Measurements from ENCODE around the gene LRRC27.
"Not testable (repeated sequence)": the region's sequence is repeated elsewhere in the genome, so short reads cannot be mapped to it uniquely, and the experiment has no call there.

Gene LRRC27

DNA sequence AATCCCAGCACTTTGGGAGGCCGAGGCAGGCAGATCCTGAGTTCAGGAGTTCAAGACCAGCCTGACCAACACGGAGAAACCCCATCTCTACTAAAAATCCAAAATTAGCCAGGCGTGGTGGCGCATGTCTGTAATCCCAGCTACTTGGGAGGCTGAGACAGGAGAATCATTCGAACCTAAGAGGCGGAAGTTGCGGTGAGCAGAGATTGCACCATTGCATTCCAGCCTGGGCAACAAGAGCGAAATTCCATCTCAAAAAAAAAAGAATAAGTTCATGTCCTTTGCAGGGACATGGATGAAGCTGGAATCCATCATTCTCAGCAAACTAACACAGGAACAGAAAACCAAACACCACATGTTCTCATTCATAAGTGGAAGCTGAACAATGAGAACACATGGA lies 17.1 kb upstream of the LRRC27 start:
- DNase-seq (ENCODE audit: low read depth, low spot score): not testable (repeated sequence)

DNA sequence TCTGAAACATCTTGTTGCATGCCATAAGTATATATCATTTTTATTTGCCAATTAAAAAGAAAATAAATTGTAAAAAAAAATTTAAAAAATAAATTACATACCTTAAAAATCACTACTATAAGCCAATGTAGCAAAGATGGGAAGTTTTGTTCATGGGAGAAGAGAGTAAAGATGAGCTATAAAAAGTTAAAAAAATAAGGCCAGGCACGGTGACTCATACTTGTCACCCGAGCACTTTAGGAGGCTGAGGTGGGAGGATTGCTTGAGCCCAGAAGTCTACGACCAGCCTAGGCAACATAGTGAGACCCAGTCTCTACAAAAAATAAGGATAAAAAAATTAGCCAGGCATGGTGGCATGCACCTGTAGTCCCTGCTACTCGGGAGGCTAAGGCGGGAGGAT lies 15.9 kb upstream of the LRRC27 start:
- no peak for DNase-seq (ENCODE audit: low read depth, low spot score)

DNA sequence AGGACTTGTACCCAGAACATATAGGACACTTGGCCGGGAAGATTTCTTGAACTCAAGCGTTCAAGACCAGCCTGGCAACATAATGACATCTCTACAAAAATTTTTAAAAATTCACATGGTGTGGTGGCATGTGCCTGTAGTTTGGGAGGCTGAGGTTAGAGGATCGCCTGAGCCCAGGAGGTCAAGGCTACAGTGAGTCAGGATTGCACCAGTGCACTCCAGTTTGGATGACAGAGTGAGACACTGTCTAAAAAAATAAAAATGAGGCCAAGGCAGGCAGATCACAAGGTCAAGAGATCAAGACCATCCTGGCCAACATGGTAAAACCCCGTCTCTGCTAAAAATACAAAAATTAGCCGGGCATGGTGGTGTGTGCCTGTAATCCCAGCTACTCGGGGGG lies 14.5 kb upstream of the LRRC27 start:
- not testable (repeated sequence) for DNase-seq (ENCODE audit: low read depth, low spot score)

DNA sequence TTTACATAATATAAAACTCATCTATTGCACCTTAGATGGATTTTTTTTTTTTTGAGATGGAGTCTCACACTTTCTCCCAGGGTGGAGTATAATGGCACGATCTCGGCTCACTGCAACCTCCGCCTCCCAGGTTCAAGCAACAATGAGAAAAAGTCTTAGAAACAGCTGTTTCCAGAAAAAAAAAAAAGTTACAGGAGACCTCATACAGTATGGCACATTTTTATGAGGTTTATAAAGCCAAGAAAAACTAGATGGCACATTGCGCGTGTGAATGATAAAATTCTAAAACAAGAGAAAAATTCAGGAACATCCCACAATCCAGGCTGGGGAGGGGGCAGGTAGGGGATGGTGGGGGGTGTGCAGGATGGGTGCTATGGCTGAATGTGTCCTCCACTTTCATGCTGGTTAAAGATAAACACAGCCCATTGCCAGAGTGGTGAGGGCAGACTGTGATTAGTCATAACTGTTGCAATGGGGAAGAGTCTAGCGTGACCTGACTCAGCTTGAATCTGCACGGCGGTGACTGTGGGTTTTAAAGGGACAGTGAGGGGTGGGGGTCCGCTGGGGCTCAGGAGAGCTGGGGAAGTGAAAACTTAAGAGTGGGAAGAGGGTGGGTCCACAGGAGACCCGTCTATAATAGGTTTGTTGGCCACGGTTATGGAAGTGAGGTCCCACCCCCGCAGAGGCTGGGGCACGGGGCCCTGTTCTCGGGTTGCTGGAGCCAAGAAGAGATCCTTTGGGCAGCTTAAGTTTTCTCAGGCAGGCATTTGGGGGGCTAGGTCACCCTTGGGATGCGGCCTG lies 11.9 kb upstream of the LRRC27 start:
- no peak for DNase-seq (ENCODE audit: low read depth, low spot score)

DNA sequence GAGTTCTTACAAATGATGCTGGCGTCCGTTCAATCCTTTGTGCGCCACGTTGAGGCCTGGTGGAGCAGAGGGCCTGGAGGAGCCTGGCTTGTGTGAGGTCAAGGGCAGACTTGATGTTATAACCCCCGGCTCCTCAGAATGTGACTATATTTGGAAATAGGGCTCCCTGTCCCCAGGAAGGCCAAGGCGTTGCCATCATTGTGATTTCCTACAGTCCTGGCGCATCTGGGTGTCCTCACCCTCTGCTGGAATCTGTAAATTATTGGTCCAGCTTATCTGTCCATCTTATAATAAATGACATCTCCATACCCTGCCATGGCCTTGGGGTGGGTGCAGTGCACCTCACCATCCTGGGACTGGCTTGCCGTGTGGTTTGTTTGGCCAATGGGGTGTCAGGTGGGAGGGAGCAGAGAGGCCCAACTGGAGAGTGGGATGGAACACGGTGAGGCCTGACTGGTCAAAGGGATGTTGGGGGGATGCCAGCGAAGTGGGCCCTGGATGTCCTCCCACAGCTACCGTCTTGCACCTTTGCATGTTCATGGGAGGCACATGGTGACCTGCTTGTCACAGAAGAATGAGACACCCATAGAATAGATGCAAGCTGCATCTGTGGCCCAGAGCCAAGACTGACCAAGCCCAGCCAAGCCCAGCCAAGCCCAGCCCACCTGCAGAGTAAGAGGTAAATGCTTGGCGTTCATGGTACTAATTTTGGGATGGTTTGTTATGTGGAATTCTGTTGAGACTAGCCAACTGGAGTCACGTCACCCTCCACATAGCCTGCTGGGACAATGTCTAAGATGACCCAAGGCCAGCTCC lies 11.1 kb upstream of the LRRC27 start:
- DNase-seq (ENCODE audit: low read depth, low spot score): no peak

DNA sequence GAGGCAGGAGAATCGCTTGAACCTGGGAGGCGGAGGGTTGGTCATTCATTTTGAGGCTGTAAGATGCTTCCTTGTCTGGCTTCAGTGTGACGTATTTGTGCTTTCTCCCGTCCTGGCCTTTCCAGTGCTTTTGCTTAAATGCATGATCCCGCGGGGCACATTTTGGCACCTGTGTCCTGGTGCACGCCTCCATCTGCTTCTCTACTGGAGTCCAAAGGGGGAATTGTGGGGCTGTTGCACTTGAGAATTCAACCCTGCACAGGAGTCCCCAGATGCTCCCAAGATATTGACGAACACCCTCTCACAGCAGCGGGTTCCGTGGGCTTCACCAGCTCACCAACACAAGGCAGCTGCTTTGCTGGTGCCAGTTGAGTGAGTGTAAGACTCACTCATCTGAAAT lies 10.3 kb upstream of the LRRC27 start:
- DNase-seq (ENCODE audit: low read depth, low spot score): no peak

DNA sequence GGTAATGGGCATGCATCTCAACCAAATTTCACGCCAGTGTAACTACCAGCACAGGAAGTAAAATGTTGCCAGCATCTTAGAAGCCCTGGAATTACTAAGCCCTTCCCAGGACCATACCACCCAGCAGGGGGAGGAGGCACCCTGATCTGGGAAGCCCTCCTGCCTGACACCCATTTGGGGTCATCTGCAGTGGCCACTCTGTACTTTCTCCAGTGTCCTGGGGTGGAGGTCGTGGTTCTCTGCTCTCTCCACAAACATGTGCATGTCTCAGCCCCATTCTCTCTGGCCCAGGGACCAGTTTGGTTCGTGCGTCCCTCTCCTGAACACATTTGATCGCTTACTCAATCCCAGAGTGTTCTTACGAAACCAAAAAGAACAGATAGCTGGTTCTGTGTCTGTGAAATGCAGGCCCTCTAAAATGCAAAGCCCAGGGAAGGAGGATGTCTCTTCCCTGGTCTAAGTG lies 9.4 kb upstream of the LRRC27 start:
- DNase-seq (ENCODE audit: low read depth, low spot score): no peak

DNA sequence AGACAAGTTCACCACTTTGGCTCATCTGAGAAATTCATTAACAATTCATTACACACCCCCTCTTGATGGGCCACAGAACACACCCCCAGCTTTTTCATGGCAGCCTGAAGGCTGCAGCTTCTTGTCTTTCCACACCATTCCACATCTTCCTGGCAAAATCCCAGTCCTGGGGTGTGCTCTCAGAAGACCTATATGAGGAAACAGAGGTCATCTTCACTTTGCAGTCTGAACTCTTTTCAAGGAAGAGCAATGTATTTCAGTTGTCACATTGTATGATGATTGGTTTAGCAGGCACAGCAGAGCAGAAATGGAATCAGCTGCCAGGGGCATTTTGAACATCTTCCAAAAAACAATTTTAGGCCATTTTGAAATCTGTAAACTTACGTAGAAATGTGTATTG lies 7.8 kb upstream of the LRRC27 start:
- DNase-seq (ENCODE audit: low read depth, low spot score): no peak

DNA sequence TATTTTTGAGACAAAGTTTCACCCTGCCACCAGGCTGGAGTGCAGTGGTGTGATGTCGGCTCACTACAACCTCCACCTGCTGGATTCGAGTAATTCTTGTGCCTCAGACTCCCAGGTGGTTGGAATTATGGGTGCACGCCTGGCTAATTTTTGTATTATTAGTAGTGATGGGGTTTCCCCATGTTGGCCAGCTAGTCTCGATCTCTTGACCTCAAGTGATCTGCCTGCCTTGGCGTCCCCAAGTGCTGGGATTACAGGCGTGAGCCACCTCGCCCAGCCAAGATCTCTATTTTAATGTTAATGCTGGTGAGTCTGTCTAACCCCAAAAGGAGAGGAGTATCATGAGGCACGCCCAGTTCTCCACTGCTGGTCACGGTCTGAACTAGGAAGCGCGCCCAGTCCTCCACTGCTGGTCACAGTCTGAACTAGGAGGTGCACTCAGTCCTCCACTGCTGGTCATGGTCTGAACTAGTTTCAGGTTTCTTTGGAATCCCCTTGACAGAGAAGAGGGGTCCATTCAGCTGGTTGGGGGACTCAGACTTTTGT lies 5.6 kb upstream of the LRRC27 start:
- DNase-seq (ENCODE audit: low read depth, low spot score): no peak

DNA sequence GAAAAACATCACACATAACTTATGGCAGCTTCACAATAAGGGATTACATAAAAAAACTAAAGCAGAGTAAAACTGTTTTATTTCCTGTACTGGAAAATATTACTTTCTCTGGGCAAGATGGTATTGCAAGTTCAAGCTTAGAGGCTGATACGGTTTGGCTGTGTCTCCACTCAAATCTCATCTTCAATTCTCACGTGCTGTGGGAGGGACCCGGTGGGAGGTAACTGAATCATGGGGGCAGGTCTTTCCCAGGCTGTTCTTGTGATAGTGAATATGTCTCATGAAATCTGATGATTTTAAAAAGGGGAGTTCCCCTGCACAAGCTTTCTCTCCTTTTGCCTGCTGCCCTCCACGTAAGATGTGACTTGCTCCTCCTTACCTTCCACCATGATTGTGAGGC lies 5.1 kb upstream of the LRRC27 start:
- DNase-seq (ENCODE audit: low read depth, low spot score): no peak

DNA sequence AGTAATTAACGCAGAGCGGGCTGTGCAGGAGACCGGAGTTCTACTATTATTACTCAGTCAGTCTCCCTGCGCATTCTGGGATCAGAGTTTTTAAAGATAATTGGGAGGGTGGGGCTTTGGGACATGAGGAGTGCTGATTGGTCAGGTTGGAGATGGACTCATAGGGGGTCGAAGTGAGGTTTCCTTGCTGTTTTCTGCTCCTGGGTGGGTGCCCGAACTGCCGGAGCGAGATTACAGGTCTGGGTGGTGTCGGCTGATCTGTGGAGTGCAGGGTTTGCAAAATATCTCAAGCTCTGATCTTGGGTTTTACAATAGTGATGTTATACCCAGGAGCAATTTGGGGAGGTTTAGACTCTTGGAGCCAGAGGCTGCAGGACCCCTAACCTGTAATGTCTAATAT lies 3.9 kb upstream of the LRRC27 start:
- DNase-seq (ENCODE audit: low read depth, low spot score): no peak

DNA sequence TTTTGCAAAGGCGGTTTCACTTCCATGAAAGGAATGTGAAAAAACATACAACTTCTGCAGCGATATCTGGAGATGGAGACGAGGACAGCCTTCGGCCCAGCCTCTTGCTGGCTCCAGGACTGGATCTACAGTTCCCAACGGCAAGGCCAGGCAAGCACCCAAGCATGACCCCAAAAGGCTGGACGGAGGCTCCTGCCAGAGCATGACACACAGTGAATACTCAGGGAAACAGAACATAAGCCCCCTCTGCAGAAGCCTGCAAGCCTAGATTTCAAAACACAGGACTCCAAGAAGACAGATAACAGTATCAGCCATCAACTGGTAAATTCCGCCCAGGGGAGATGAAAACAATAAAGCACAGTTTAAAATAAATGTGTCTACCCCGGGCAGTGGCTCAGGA lies 3.3 kb upstream of the LRRC27 start:
- DNase-seq (ENCODE audit: low read depth, low spot score): no peak

DNA sequence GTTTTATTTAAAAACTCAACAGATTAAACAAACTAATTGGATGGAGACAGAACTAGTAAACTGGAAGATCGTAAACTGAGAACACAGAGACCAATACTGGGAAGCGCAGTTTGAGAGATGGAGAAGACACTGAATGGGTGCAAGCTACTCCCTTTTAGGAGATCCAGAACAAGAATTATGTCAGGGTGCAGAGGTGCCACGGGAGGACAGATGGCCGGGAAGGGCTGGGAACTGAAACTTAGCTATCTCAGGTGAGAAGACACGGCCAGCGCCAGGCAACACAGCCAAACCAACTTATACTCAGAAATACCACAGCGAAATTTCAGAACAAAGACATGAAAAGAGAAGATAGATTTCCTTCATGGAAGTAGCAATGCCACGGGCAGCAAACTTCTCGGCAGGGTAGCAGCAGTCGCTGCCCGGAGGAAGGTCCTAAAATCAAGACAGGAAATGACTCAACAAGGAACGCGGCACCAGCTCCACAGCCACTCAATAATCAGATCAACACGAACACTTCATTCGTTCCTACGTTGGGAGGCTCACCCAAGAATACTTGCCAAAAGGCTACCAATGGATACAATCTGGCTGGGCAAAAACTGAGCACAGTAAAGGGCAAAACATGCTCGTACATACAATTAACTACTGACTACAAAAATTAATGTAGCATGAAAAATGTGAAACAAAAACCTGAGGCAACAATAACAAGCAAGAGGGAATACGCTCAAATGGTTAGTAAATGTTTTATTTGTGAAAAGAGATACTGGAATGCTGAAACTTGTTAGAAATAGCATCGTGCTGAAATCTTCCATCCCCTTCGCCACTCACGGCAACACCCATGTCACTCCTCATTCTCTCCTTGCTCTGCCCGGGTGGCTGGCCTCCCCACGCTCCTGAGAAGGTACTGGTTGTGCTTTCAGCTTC lies 2.2 kb upstream of the LRRC27 start:
- no peak for DNase-seq (ENCODE audit: low read depth, low spot score)

DNA sequence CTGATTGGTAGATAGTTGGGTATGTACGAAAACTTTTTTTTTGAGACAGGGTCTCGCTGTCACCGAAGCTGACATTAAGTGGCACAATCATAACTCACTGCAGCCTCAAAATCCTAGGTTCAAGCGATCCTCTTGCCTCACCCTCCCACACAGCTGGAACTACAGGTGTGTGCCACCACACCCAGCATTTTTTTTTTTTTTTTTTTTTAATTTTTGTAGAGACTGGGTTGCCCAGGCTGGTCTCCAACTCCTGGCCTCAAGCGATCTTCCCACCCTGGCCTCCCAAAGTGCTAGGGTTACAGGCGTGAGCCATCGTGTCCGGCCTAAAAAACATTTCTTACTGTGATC lies 1.5 kb upstream of the LRRC27 start:
- no peak for DNase-seq (ENCODE audit: low read depth, low spot score)

DNA sequence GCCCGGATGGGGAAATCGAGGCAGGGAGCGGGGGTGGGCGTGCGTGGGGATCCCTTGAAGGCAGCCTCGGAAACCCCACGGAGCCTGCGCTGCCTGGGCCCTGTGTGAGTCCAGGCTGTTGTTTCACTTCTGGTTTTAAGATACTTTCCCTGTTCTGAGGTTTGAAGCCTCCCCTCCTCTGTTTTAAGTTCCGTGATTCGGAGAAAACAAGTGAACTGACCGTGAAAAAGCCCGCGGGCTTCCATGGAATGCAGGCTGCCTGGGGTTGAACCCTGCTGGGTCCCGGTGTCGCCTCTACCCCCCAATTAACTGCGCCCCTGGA lies 401 bp downstream of the LRRC27 start:
- DNase-seq (ENCODE audit: low read depth, low spot score): no peak

DNA sequence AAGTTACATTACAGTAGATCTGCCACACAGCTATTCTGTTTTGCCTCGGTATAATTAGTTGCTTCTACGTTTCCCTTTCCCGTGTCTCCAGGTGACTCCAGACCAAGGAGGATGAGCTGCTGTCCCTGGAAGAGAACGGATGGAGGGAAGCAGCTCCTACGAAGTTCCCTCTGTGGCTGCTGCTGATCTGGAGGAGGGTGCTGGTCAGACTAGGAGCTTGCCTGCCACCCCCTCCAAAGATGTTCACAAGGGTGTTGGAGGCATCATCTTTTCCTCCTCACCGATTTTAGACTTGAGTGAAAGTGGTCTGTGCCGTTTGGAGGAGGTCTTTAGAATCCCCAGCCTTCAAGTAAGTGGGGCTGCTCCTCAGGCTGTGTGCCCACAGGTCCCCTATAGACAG lies 1.4 kb downstream of the LRRC27 start:
- no peak for DNase-seq (ENCODE audit: low read depth, low spot score)

DNA sequence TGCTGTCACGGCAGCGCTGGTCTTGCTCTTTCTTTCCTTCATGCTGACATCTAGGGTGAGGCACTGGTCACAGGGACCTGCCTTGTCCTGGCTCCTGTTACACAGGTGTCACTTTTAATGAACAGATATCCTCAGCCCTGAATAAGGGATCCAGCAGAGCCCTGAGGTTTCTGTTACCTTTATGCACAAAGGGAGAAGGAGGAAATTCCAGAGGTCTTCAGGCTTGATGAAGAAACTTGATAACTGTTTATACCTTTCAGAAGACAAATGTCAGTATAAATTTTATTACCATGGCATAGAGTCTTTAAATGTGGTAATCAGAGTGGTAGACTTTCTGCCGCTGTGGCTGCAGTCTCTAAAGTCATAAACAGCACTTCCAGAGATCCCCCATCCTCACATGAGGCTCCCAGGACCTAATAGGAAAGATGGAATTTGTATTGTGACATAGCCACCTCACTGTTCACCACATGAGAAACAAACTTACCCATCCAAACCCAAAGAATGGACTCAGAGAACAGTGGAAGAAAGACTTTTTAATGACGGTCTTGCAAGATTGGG lies 2.7 kb downstream of the LRRC27 start:
- no peak for DNase-seq (ENCODE audit: low read depth, low spot score)

DNA sequence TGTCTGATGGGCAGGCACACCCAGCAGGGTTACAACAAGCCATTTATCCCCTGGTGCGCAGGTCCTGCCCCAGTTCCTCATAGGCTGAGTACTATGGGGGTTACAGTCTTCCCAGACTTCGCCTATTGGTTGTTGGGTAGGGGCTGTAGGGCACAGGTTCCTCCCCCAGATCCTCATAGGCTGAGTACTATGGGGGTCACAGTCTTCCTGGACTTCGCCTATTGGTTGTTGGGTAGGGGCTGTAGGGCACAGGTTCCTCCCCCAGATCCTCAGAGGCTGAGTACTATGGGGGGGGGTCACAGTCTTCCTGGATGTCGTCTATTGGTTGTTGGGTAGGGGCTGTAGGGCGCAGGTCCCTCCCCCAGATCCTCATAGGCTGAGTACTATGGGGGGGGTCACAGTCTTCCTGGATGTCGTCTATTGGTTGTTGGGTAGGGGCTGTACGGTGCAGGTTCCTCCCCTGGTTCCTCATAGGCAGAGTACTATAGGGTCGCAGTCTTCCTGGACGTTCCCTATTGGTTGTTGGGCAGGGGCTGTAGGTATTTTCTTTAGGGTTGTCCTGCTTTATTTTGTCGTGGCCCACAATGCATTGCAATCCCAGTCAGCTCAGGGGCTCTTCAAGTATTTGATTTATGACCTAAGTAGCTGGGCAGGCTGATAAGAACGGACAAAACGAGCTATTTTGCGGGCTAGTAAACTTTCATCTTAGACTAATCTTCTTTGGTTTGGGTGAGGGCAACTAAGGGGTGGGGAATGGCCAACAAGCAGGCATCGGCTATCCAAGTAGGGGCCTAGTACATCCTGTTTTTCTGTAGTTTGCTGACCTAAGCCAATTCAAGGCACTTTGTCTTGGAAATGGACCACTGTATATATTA lies 3.4 kb downstream of the LRRC27 start:
- peak; percentile 52 for DNase-seq (ENCODE audit: low read depth, low spot score)

DNA sequence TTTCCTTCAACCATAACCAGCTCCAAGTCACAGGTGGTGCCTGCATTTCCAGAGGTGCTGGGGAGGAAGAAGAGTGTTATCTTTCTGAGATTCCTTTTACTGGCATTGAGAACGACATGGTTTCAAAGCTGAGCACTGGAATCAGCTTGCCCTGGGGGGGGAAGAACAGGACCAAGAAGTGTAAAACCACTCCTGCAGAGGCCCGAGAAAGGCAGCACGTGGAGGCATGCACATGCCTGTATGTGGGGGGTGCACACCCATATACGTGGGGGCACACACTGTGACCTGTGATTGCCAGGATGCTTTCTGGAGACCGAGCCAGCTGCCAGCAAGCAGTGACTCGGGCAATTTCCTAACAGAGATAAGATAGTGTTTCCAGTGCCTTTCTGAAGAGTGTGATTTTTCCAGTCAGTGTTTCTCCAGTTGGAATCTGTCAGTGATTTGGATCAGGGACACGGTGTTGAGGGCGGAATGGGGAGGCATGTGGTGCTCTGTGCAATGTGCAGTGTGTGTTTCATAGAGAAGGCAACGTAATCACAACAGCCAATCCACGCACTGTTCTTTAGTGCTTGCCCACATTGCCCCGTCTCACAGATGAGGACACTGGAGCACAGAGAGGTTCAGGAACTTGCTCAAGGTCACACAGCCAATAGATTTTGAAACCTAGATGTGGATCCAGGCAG lies 4.2 kb downstream of the LRRC27 start:
- no peak for DNase-seq (ENCODE audit: low read depth, low spot score)

DNA sequence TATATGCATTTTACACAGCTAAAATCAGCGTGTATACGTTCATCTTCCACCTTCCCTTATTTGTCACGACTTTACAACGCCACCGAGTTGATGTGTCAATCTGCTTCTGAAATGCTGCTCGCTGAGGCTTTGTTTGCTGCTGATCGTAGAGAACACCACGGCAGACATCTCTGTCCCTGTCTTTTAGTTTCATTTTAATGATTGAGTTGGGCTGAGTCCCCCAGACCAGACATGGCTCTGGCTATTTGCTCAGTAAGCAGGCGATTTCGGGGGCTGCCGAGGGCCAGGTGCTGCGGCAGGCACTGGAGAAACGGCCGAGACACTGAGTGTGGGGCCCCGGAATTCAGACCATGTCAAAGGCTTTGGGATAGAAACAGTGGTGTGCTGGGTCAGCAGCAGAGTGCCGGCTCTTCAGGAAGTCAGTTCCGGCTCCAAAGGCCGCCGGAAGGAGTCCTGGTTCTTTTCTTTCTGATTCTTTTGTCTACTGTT lies 5.0 kb downstream of the LRRC27 start:
- DNase-seq (ENCODE audit: low read depth, low spot score): no peak
